ENCODE results near the gene MEG3.
A peak's percentile ranks its signal among the peaks of the same experiment; 100 is the strongest.

The MEG3 gene

GRCh38 chr14:100882991-100883788 lies 57.3 kb downstream of the MEG3 start:
- DNase-seq, result no peak

GRCh38 chr14:100883789-100884101 lies 57.8 kb downstream of the MEG3 start:
- DNase-seq, result no peak

- no peak for DNase-seq
Measured at GRCh38 chr14:100884456-100884855, 58.5 kb downstream of the MEG3 start.

- DNase-seq, result no peak
Measured at GRCh38 chr14:100885196-100885595, 59.3 kb downstream of the MEG3 start.

- DNase-seq, result no peak
Measured at GRCh38 chr14:100885617-100886016, 59.7 kb downstream of the MEG3 start.

GRCh38 chr14:100887728-100888335 lies 61.9 kb downstream of the MEG3 start:
- DNase-seq, result no peak

GRCh38 chr14:100888789-100889315 lies 62.9 kb downstream of the MEG3 start:
- no peak for DNase-seq

GRCh38 chr14:100889641-100890040 lies 63.7 kb downstream of the MEG3 start:
- no peak for DNase-seq

- DNase-seq, result no peak
Measured at GRCh38 chr14:100890061-100890850, 64.3 kb downstream of the MEG3 start.

GRCh38 chr14:100891051-100891450 lies 65.1 kb downstream of the MEG3 start:
- no peak for DNase-seq

GRCh38 chr14:100891501-100892445 lies 65.9 kb downstream of the MEG3 start:
- no peak for DNase-seq

GRCh38 chr14:100892496-100893227 lies 66.7 kb downstream of the MEG3 start:
- no peak for DNase-seq

- no peak for DNase-seq
Measured at GRCh38 chr14:100893228-100893601, 67.3 kb downstream of the MEG3 start.

GRCh38 chr14:100893760-100894159 lies 67.8 kb downstream of the MEG3 start:
- DNase-seq, result no peak

GRCh38 chr14:100894416-100894815 lies 68.5 kb downstream of the MEG3 start:
- DNase-seq, result no peak

GRCh38 chr14:100895411-100895810 lies 69.5 kb downstream of the MEG3 start:
- DNase-seq, result no peak

GRCh38 chr14:100896369-100897060 lies 70.6 kb downstream of the MEG3 start:
- peak; percentile 27 for DNase-seq

GRCh38 chr14:100898465-100898864 lies 72.5 kb downstream of the MEG3 start:
- no peak for DNase-seq

- DNase-seq, result peak; percentile 66
Measured at GRCh38 chr14:100898935-100899883, 73.3 kb downstream of the MEG3 start.
